K562 (cell line): ENCODE measurements around the gene RALGAPB. TPM values are rescaled to one million over a fixed set of nuclear protein-coding genes. Genes with fewer than 3 reads are reported as not detected.

Source experiments
- ATAC-seq: fragments of 200-7000 bp; cut with Tn5 transposase; 3 replicates; pipeline ENCODE4 v1.9.1; 2020; ENCODE audit warnings: moderate library complexity
- BruUV-seq: library from RNA; stranded (reverse); fragments of 400-500 nt; replicated peaks from 2 replicates; lab custom pipeline; 2021; lab: Mats Ljungman, UMichigan
- CTCF ChIA-PET: fragments of 300-600 bp; formaldehyde crosslinking; extraction: SDS; loops from one replicate; lab custom pipeline; 2021; ENCODE audit warnings: low intra/inter-chr PET ratio; lab: Yijun Ruan, JAX
- POLR2A ChIA-PET: fragments of 300-600, 350-650 bp; sonication (Branson Sonifier 250); formaldehyde crosslinking; extraction: SDS; loops from one replicate; lab custom pipeline; 2021; ENCODE audit warnings: antibody characterized with exemption, inconsistent platforms; lab: Yijun Ruan, JAX
- DNase-seq, 4 experiments: peaks; one replicate each; pipeline versions ENCODE4 v3.0.0 to v3.0.0-alpha.2; 2011 to 2018; ENCODE audit warnings: low spot score in 3 of 4, mixed read lengths in 3 of 4; ENCODE audit errors: extremely low read depth in 1 of 4
- FAIRE-seq: peaks from 2 replicates; lab custom pipeline; 2011; peaks lifted over from hg19 to GRCh38; lab: Jason Lieb, UNC
- H2AFZ ChIP-seq: 2 replicates; pipeline ENCODE4 v1.6.0; 2011; ENCODE audit warnings: low read depth, low read length, control low read depth, inconsistent platforms
- H3K27ac ChIP-seq: fragments of 200-600 bp; 3 replicates; pipeline ENCODE4 v1.8.0; 2011; ENCODE audit warnings: low read depth, mild to moderate bottlenecking, control low read depth, inconsistent platforms, low read length, moderate library complexity, mixed read lengths; ENCODE audit errors: extremely low read depth
- H3K27me3 ChIP-seq, 2 experiments: fragments of 300-600 bp in 1 of 2; 2 replicates in 1 of 2; 3 replicates in 1 of 2; pipeline versions ENCODE4 v1.6.0 to v1.8.0; 2011; ENCODE audit warnings: inconsistent platforms in 2 of 2, low read length in 2 of 2, mild to moderate bottlenecking in 1 of 2, mixed read lengths in 1 of 2, moderate library complexity in 1 of 2; ENCODE audit not compliant: control insufficient read depth in 2 of 2, insufficient read depth in 2 of 2
- H3K36me3 ChIP-seq: fragments of 300-600 bp; 3 replicates; pipeline ENCODE4 v1.8.0; 2011; ENCODE audit warnings: mild to moderate bottlenecking, low read length, inconsistent platforms; ENCODE audit not compliant: control insufficient read depth, insufficient read depth
- H3K4me1 ChIP-seq, 2 experiments: fragments of 200-600 bp in 1 of 2; replicated peaks in 1 of 2; 2 replicates in 1 of 2; 3 replicates in 1 of 2; pipeline versions ENCODE4 v1.5.1 to v1.8.0; 2011; ENCODE audit warnings: inconsistent platforms in 2 of 2, low read length in 2 of 2, mild to moderate bottlenecking in 1 of 2, mixed read lengths in 1 of 2, moderate library complexity in 1 of 2; ENCODE audit not compliant: control insufficient read depth in 2 of 2, insufficient read depth in 2 of 2
- H3K4me2 ChIP-seq: 2 replicates; pipeline ENCODE4 v1.6.1; 2011; ENCODE audit warnings: low read length, control low read depth, inconsistent platforms, mixed read lengths; ENCODE audit not compliant: insufficient read depth
- H3K4me3 ChIP-seq: fragments of 200-600 bp; sonication (generic), shearing (Covaris generic); 2 replicates; pipeline ENCODE4 v1.5.1; 2016; ENCODE audit warnings: control low read depth, inconsistent platforms
- H3K79me2 ChIP-seq: fragments of 200-600 bp; 3 replicates; pipeline ENCODE4 v1.8.0; 2011; ENCODE audit warnings: low read length, inconsistent platforms; ENCODE audit not compliant: control insufficient read depth, insufficient read depth
- H3K9ac ChIP-seq, 2 experiments: 2 replicates each; pipeline versions ENCODE4 v1.6.0 to v1.6.1; 2011; ENCODE audit warnings: low read depth in 2 of 2, low read length in 2 of 2, control low read depth in 1 of 2, inconsistent platforms in 1 of 2, mild to moderate bottlenecking in 1 of 2, mixed read lengths in 1 of 2; ENCODE audit not compliant: insufficient read depth in 1 of 2
- H3K9me1 ChIP-seq: one replicate; pipeline ENCODE4 v1.6.0; 2011; ENCODE audit warnings: inconsistent platforms, mild to moderate bottlenecking, low read length, moderate library complexity; ENCODE audit not compliant: control insufficient read depth, insufficient read depth
- H3K9me3 ChIP-seq: replicated peaks from 2 replicates; pipeline ENCODE4 v1.5.1; 2011; ENCODE audit warnings: low read depth, low read length, inconsistent platforms; ENCODE audit not compliant: control insufficient read depth, insufficient read depth
- H4K20me1 ChIP-seq: replicated peaks from 2 replicates; pipeline ENCODE4 v1.6.1; 2011; ENCODE audit warnings: low read length, inconsistent platforms, mixed read lengths; ENCODE audit not compliant: control insufficient read depth, insufficient read depth
- E4F1 ChIP-seq: fragments of 250-450 bp; sonication (Bioruptor Pico); IDR thresholded peaks from 2 replicates; pipeline ENCODE4 v1.5.0; 2021; ENCODE audit warnings: mild to moderate bottlenecking, borderline replicate concordance
- EHMT2 ChIP-seq: fragments of 450-650 bp; IDR thresholded peaks from 2 replicates; pipeline ENCODE4 v1.6.1; 2018; ENCODE audit warnings: antibody characterized with exemption
- GTF2F1 ChIP-seq: IDR thresholded peaks from 2 replicates; pipeline ENCODE4 v1.6.1; 2011; ENCODE audit warnings: low read depth, low read length, improper control_type of control experiment
- HCFC1 ChIP-seq: IDR thresholded peaks from 2 replicates; pipeline ENCODE4 v1.6.1; 2012; ENCODE audit warnings: low read depth, low read length, improper control_type of control experiment
- HEY1 ChIP-seq: fragments of 250-450 bp; sonication (Bioruptor Pico); IDR thresholded peaks from 2 replicates; pipeline ENCODE4 v1.5.0; 2020; ENCODE audit warnings: mild to moderate bottlenecking, moderate library complexity, borderline replicate concordance
- NCOA4 ChIP-seq: fragments of 450-650 bp; IDR thresholded peaks from 2 replicates; pipeline ENCODE4 v1.6.1; 2018; ENCODE audit warnings: mild to moderate bottlenecking; ENCODE audit not compliant: partially characterized antibody
- POLR2A ChIP-seq: fragments of 450-650 bp; conservative IDR thresholded peaks from 2 replicates; pipeline ENCODE4 v1.6.1; 2016
- POLR2AphosphoS2 ChIP-seq: IDR thresholded peaks from 2 replicates; pipeline ENCODE4 v1.6.1; 2012; ENCODE audit warnings: low read length, improper control_type of control experiment
- STAT5B ChIP-seq: fragments of 250-450 bp; sonication (Bioruptor Pico); IDR thresholded peaks from 2 replicates; pipeline ENCODE4 v1.8.0; 2021; ENCODE audit warnings: mild to moderate bottlenecking, inconsistent platforms
- SUPT5H ChIP-seq: fragments of 450-650 bp; IDR thresholded peaks from 2 replicates; pipeline ENCODE4 v1.6.1; 2016
- TOE1 ChIP-seq, 2 experiments: fragments of 450-650 bp in 1 of 2; sonication (generic) in 1 of 2; formaldehyde crosslinking in 1 of 2; IDR thresholded peaks; 2 replicates each; pipeline versions ENCODE4 v1.7.1 to v1.8.0; 2016 to 2022; ENCODE audit warnings: borderline replicate concordance in 2 of 2, mild to moderate bottlenecking in 2 of 2, antibody characterized with exemption in 1 of 2, inconsistent platforms in 1 of 2, low read depth in 1 of 2, missing genetic modification reagents in 1 of 2, moderate library complexity in 1 of 2
- WGBS: fragments of 100-300 bp; shearing (Covaris generic); methylation state at CpG from one replicate; pipeline ENCODE4 v1.1.6; 2016; ENCODE audit warnings: low coverage, mixed read lengths; ENCODE audit not compliant: insufficient coverage; ENCODE audit errors: missing lambda C conversion rate; 5-methylcytosine and 5-hydroxymethylcytosine counted together
- in situ Hi-C: fragments of 300-500 bp; cut with MboI; formaldehyde crosslinking; loops from 4 replicates; pipeline ENCODE4 v1.15.0; 2018; ENCODE audit warnings: inconsistent platforms, mixed read lengths
- intact Hi-C: fragments of 100-400 bp; cut with micrococcal nuclease; formaldehyde crosslinking; loops from 2 replicates; pipeline ENCODE4 v1.14.2; 2022
- polyA plus RNA-seq, 8 experiments: library from polyadenylated mRNA; depleted of rRNA in 4 of 8; stranded (reverse) in 5 of 8; unstranded in 3 of 8; fragments of >200 nt; fragmentation: Nextera tagmentation in 2 of 8; fragmentation: Illumina TruSeq in 1 of 8; extraction: Ambion mirVana in 2 of 8; extraction: Trizol in 1 of 8; gene quantifications; 2 replicates each; pipeline versions ENCODE4 v1.2.1 to v1.2.3, GENCODE V29; 2011 to 2014; ENCODE audit warnings: inconsistent platforms in 1 of 8, missing spikeins in 1 of 8
- total RNA-seq, 7 experiments: library from RNA; depleted of rRNA in 6 of 7; stranded (reverse); fragments of >200 nt in 6 of 7; fragmentation: Illumina TruSeq in 2 of 7; extraction: Trizol in 2 of 7; gene quantifications; 2 replicates each; pipeline versions ENCODE4 v1.2.1 to v1.2.3, GENCODE V29; 2011 to 2021; ENCODE audit warnings: low replicate concordance in 1 of 7
- TF ChIP-seq, protein P1 (sequence below), 2 experiments: IDR thresholded peaks; 2 replicates each; pipeline ENCODE4 v1.6.1; 2011; ENCODE audit warnings: borderline replicate concordance in 1 of 2, control low read depth in 1 of 2, low read depth in 1 of 2, low read length in 1 of 2, mild to moderate bottlenecking in 1 of 2, mixed read lengths in 1 of 2, moderate library complexity in 1 of 2; ENCODE audit not compliant: insufficient read depth in 1 of 2, insufficient read length in 1 of 2, poor library complexity in 1 of 2, severe bottlenecking in 1 of 2; ENCODE audit errors: extremely low read depth in 1 of 2
- TF ChIP-seq, protein P2 (sequence below), 2 experiments: fragments of 450-650 bp in 1 of 2; sonication (generic) in 1 of 2; formaldehyde crosslinking in 1 of 2; IDR thresholded peaks in 1 of 2; conservative IDR thresholded peaks in 1 of 2; 2 replicates each; pipeline versions ENCODE4 v1.6.1 to v1.8.1; 2016 to 2023; ENCODE audit warnings: mild to moderate bottlenecking in 2 of 2, moderate library complexity in 2 of 2, inconsistent platforms in 1 of 2, missing genetic modification reagents in 1 of 2
- TF ChIP-seq, protein P3 (sequence below): sonication (generic); formaldehyde crosslinking; IDR thresholded peaks from 2 replicates; pipeline ENCODE4 v1.8.1; 2023; ENCODE audit warnings: mild to moderate bottlenecking, missing genetic modification reagents

RALGAPB gene
- total and polyA plus RNA-seq, 9 of the 15 experiments (the other 6 are each of a cell fraction or from before 2014, with no cell fraction given): 4.3 to 25.6 (median 13.6) TPM

GRCh38 chr20:38423541-38423940 is 49.1 kb upstream of the RALGAPB start (continued):
- TF ChIP-seq NCOA4: no peak
- no peak for TF ChIP-seq EHMT2
- 0 out of 2 replicates have a peak, but pooled peaks have one; percentile 10 for TF ChIP-seq POLR2AphosphoS2
- TF ChIP-seq POLR2A: peak; percentile 22; the same call in 1 of the 2 replicates
- TF ChIP-seq, protein P1, sequence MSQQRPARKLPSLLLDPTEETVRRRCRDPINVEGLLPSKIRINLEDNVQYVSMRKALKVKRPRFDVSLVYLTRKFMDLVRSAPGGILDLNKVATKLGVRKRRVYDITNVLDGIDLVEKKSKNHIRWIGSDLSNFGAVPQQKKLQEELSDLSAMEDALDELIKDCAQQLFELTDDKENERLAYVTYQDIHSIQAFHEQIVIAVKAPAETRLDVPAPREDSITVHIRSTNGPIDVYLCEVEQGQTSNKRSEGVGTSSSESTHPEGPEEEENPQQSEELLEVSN (IDR thresholded peaks at IDR 0.05; ENCODE audit: borderline replicate concordance in 1 of 2, extremely low read depth in 1 of 2, insufficient read depth in 1 of 2, insufficient read length in 1 of 2, low read depth in 1 of 2, low read length in 1 of 2, poor library complexity in 1 of 2, severe bottlenecking in 1 of 2): no peak

- in situ Hi-C loops (no loop called here), intact Hi-C loops (no loop called here)
- WGBS: 88% methylated on average over 1 of the region's 1 CpG
- ChIA-PET POLR2A (interaction anchor here (0.6 to 4.9 kb wide), 8 partner anchors 8 to 829 kb away, joined by 3 to 41 read pairs (median 3); partner anchors contain the start of gene SNHG17), CTCF (interaction anchor here (0.6 kb wide), 1 partner anchor 1340 kb away, joined by 3 read pairs; no protein-coding TSS in a partner anchor)
- no peaks in the 10 kb centered on the region for H3K9me3 ChIP-seq
- H2AFZ ChIP-seq: no peak overlapping the region
- no peak for ATAC-seq
- DNase-seq: peak in 1 of 4 experiments; percentile 13
- H3K36me3 ChIP-seq: peaks cover 100% of the 10 kb centered on the region
- no peak for FAIRE-seq
- H3K4me1 ChIP-seq: peaks cover 0 to 3% of the 10 kb centered on the region in 2 experiments; a peak in 2 of 5 replicates
- peaks cover 58% of the 10 kb centered on the region for H3K79me2 ChIP-seq
- no peak overlapping the region for H3K4me2 ChIP-seq
- H3K9ac ChIP-seq: no peak overlapping the region
- H3K27ac ChIP-seq: no peak overlapping the region; the same call in 2 of the 3 replicates
- no TSS peak for BruUV-seq
- no peak overlapping the region for H3K4me3 ChIP-seq
- peaks cover 10% of the 10 kb centered on the region for H3K9me1 ChIP-seq
- H3K27me3 ChIP-seq: no peaks in the 10 kb centered on the region
- H4K20me1 ChIP-seq: peaks cover 86% of the 10 kb centered on the region
- TF ChIP-seq, protein P2, sequence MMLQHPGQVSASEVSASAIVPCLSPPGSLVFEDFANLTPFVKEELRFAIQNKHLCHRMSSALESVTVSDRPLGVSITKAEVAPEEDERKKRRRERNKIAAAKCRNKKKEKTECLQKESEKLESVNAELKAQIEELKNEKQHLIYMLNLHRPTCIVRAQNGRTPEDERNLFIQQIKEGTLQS (IDR thresholded peaks at IDR 0.05): no peak
- TF ChIP-seq, protein P2 (CRISPR knock-in tag; conservative IDR thresholded peaks at IDR 0.05): no peak
- TF ChIP-seq, protein P3, sequence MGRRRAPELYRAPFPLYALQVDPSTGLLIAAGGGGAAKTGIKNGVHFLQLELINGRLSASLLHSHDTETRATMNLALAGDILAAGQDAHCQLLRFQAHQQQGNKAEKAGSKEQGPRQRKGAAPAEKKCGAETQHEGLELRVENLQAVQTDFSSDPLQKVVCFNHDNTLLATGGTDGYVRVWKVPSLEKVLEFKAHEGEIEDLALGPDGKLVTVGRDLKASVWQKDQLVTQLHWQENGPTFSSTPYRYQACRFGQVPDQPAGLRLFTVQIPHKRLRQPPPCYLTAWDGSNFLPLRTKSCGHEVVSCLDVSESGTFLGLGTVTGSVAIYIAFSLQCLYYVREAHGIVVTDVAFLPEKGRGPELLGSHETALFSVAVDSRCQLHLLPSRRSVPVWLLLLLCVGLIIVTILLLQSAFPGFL (CRISPR knock-in tag): no peak
- TF ChIP-seq STAT5B (no peak), TOE1 (IDR thresholded peaks at IDR 0.05; ENCODE audit: borderline replicate concordance) (no peak), TOE1 (CRISPR knock-in tag; IDR thresholded peaks at IDR 0.05; ENCODE audit: borderline replicate concordance, low read depth) (no peak), HCFC1 (no peak), GTF2F1 (no peak), SUPT5H (peak; percentile 31; the same call in 1 of the 2 replicates), HEY1 (CRISPR knock-in tag) (no peak), E4F1 (CRISPR knock-in tag) (no peak)
Measured at GRCh38 chr20:38424401-38424800, 48.2 kb upstream of the RALGAPB start.
